Testis (tissue), 3 donors: ENCODE measurements around the gene JUNB. TPM values are rescaled to one million over a fixed set of nuclear protein-coding genes. Genes with fewer than 3 reads are reported as not detected.

Experiments
- DNase-seq: peaks from one replicate; pipeline ENCODE4 v3.0.0-alpha.2; 2019
- H3K27ac ChIP-seq, 2 donors: fragments of 200-600 bp; sonication (generic); one replicate each; pipeline ENCODE4 v1.5.1; 2019
- H3K27me3 ChIP-seq: fragments of 200-600 bp; sonication (generic); one replicate; pipeline ENCODE4 v1.5.1; 2019
- H3K36me3 ChIP-seq: fragments of 200-600 bp; sonication (generic); one replicate; pipeline ENCODE4 v1.5.1; 2017; ENCODE audit warnings: low read depth; ENCODE audit errors: missing control alignments
- H3K4me1 ChIP-seq: fragments of 200-600 bp; sonication (generic); one replicate; pipeline ENCODE4 v1.5.1; 2019
- H3K4me3 ChIP-seq, 2 donors: fragments of 200-600 bp; sonication (generic); one replicate each; pipeline ENCODE4 v1.5.1; 2017 to 2019
- H3K9me3 ChIP-seq: fragments of 200-600 bp; sonication (generic); one replicate; pipeline ENCODE4 v1.5.1; 2017
- POLR2A ChIP-seq: fragments of 450-650 bp; IDR thresholded peaks from one replicate; pipeline ENCODE4 v1.6.1; 2017; ENCODE audit warnings: antibody characterized with exemption, mild to moderate bottlenecking, moderate library complexity
- WGBS, 2 donors: methylation state at CpG; one replicate each; pipeline ENCODE4 v1.1.5; 2018; 5-methylcytosine and 5-hydroxymethylcytosine counted together
- intact Hi-C: fragments of 100-400 bp; cut with DNase I; formaldehyde crosslinking; loops from one replicate; pipeline ENCODE4 v1.15.1; 2023; ENCODE audit warnings: low total_unique reads
- polyA plus RNA-seq: library from polyadenylated mRNA; stranded (reverse); fragments of 350-450 nt; fragmentation: Illumina TruSeq; extraction: RNeasy Lipid Tissue Mini Kit (QIAGEN cat#74804); gene quantifications from one replicate; pipeline ENCODE4 v1.2.3, GENCODE V29; 2014; ENCODE audit warnings: low read depth, low replicate concordance; ENCODE audit not compliant: insufficient read depth
- total RNA-seq, 2 donors: library from RNA; depleted of rRNA; stranded (reverse); fragments of >200 nt; gene quantifications; one replicate each; pipeline ENCODE4 v1.2.3, GENCODE V29; 2016
- TF ChIP-seq, protein P1 (sequence below), 3 experiments: fragments of 450-650 bp in 2 of 3; fragments of 200-600 bp in 1 of 3; sonication (generic) in 1 of 3; IDR thresholded peaks; one replicate each; pipeline ENCODE4 v1.5.1; 2016 to 2019; ENCODE audit warnings: antibody characterized with exemption in 3 of 3, mild to moderate bottlenecking in 2 of 3, moderate library complexity in 1 of 3

JUNB gene
- total and polyA plus RNA-seq, 3 donors from 2014 or later = 54.5 to 143 (median 75.9) TPM

DNA sequence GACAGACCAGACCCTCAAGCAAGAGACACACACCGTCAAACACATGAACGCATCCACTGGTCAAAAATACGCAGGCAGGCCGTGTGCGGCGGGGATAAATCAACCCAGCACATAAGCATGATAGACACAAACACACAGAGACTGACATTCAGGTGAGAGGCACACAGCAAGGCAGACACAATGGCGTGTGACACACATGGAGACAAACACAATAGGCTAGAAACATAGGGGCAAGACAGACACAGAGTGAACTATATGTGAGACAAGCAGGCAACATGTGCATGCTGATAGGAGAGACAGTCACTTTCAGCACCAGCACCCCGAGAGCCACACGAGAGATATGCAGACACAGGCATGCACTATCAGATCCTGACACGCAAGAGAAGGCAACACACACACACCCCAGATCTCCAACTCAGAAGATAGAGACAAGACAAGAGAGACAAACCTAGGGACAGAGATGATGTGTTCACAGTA, 6.9 kb upstream of the JUNB start:
- peaks cover 66% of the 10 kb centered on the region for H3K4me1 ChIP-seq
- H3K36me3 ChIP-seq = no peaks in the 10 kb centered on the region
- TF ChIP-seq POLR2A = no peak
- TF ChIP-seq, protein P1, sequence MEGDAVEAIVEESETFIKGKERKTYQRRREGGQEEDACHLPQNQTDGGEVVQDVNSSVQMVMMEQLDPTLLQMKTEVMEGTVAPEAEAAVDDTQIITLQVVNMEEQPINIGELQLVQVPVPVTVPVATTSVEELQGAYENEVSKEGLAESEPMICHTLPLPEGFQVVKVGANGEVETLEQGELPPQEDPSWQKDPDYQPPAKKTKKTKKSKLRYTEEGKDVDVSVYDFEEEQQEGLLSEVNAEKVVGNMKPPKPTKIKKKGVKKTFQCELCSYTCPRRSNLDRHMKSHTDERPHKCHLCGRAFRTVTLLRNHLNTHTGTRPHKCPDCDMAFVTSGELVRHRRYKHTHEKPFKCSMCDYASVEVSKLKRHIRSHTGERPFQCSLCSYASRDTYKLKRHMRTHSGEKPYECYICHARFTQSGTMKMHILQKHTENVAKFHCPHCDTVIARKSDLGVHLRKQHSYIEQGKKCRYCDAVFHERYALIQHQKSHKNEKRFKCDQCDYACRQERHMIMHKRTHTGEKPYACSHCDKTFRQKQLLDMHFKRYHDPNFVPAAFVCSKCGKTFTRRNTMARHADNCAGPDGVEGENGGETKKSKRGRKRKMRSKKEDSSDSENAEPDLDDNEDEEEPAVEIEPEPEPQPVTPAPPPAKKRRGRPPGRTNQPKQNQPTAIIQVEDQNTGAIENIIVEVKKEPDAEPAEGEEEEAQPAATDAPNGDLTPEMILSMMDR (IDR thresholded peaks at IDR 0.05) = no peak
- DNase-seq = no peak
- H3K4me3 ChIP-seq = no peak overlapping the region
- H3K27me3 ChIP-seq = no peaks in the 10 kb centered on the region
- WGBS, 2 donors = 43 to 52% methylated on average over 10 of the region's 10 CpGs
- H3K27ac ChIP-seq = peak overlapping the region; percentile 82 to 98
- intact Hi-C loops = no loop called here
- H3K9me3 ChIP-seq = no peaks in the 10 kb centered on the region

- Histone ChIP-seq H3K27me3 (no peaks in the 10 kb centered on the region), H3K27ac (peak overlapping the region; percentile 93 to 98), H3K4me1 (peaks cover 61% of the 10 kb centered on the region), H3K9me3 (no peaks in the 10 kb centered on the region), H3K36me3 (no peaks in the 10 kb centered on the region), H3K4me3 (no peak overlapping the region)
- intact Hi-C loops = no loop called here
- TF ChIP-seq, protein P1 (IDR thresholded peaks at IDR 0.05) = no peak
- TF ChIP-seq POLR2A = no peak
- WGBS, 2 donors = 51 to 57% methylated on average over 4 to 5 of the region's 5 CpGs
- DNase-seq = no peak
Observed at GRCh38 chr19:12784871-12785430, 6.3 kb upstream of the JUNB start.

GRCh38 chr19:12785431-12786031, 5.8 kb upstream of the JUNB start:
- TF ChIP-seq, protein P1 (IDR thresholded peaks at IDR 0.05) = no peak
- TF ChIP-seq POLR2A = no peak

GRCh38 chr19:12786141-12786870, 5.0 kb upstream of the JUNB start:
- H3K9me3 ChIP-seq = no peaks in the 10 kb centered on the region
- no peak overlapping the region for H3K4me3 ChIP-seq
- H3K4me1 ChIP-seq = peaks cover 68% of the 10 kb centered on the region
- 49 to 62% methylated on average over 5 to 17 of the region's 18 CpGs for WGBS, 2 donors
- H3K27me3 ChIP-seq = no peaks in the 10 kb centered on the region
- intact Hi-C loops = no loop called here
- peak overlapping the region; percentile 93 to 98 for H3K27ac ChIP-seq
- no peaks in the 10 kb centered on the region for H3K36me3 ChIP-seq
- peak; percentile 64 for DNase-seq
- TF ChIP-seq, protein P1 (IDR thresholded peaks at IDR 0.05) = no peak
- TF ChIP-seq POLR2A = no peak

More at GRCh38 chr19:12785431-12786031, 5.8 kb upstream of the JUNB start:
- peak; percentile 23 for DNase-seq
- Histone ChIP-seq H3K36me3 (no peaks in the 10 kb centered on the region), H3K9me3 (no peaks in the 10 kb centered on the region), H3K4me1 (peaks cover 61% of the 10 kb centered on the region), H3K27ac (peak overlapping the region; percentile 93 to 98), H3K27me3 (no peaks in the 10 kb centered on the region), H3K4me3 (no peak overlapping the region)
- intact Hi-C loops = no loop called here
- 70 to 83% methylated on average over 3 to 4 of the region's 4 CpGs for WGBS, 2 donors
